Inferior parietal cortex (tissue), 1 donor: ENCODE results near the gene EARS2.
"Not testable (repeated sequence)": the region's sequence is repeated elsewhere in the genome, so short reads cannot be mapped to it uniquely, and the experiment has no call there.

Experiments
- DNase-seq: peaks from one replicate; pipeline ENCODE4 v3.0.0-alpha.2; 2016; ENCODE audit errors: extremely low spot score

The EARS2 gene

GRCh38 chr16:23556881-23557778 lies at the start of gene EARS2, which contains the start of gene UBFD1:
EARS2 (minus strand) TSS chr16:23557350; CDS start chr16:23557343, 7 bp downstream.
UBFD1 (plus strand) TSS chr16:23557727; CDS start chr16:23557743, 16 bp downstream.
- peak; percentile 96 for DNase-seq

- DNase-seq: peak; percentile 11
Observed at GRCh38 chr16:23597003-23597756, 40.0 kb upstream of the EARS2 start.

- peak; percentile 91 for DNase-seq
Observed at GRCh38 chr16:23595951-23596720, 39.0 kb upstream of the EARS2 start, which contains the start of gene NDUFAB1. NDUFAB1 (minus strand) TSS chr16:23596316; CDS start chr16:23596290, 26 bp downstream.

- DNase-seq: no peak
Observed at GRCh38 chr16:23595246-23595950, 38.2 kb upstream of the EARS2 start.

GRCh38 chr16:23594186-23594585 lies 37.0 kb upstream of the EARS2 start:
- no peak for DNase-seq

GRCh38 chr16:23590181-23590580 lies 33.0 kb upstream of the EARS2 start:
- no peak for DNase-seq

- DNase-seq: no peak
Observed at GRCh38 chr16:23587726-23588125, 30.6 kb upstream of the EARS2 start.

- no peak for DNase-seq
Observed at GRCh38 chr16:23584186-23585076, 27.3 kb upstream of the EARS2 start.

GRCh38 chr16:23583271-23583670 lies 26.1 kb upstream of the EARS2 start:
- not testable (repeated sequence) for DNase-seq

GRCh38 chr16:23581764-23582163 lies 24.6 kb upstream of the EARS2 start:
- no peak for DNase-seq

GRCh38 chr16:23580391-23580790 lies 23.2 kb upstream of the EARS2 start:
- no peak for DNase-seq

- DNase-seq: no peak
Observed at GRCh38 chr16:23579371-23579770, 22.2 kb upstream of the EARS2 start.

GRCh38 chr16:23578101-23578830 lies 21.1 kb upstream of the EARS2 start:
- no peak for DNase-seq

- DNase-seq: no peak
Observed at GRCh38 chr16:23577493-23577892, 20.3 kb upstream of the EARS2 start.

GRCh38 chr16:23575834-23576233 lies 18.7 kb upstream of the EARS2 start:
- no peak for DNase-seq

GRCh38 chr16:23573817-23574216 lies 16.7 kb upstream of the EARS2 start:
- DNase-seq: no peak

GRCh38 chr16:23572394-23572793 lies 15.2 kb upstream of the EARS2 start:
- DNase-seq: no peak

GRCh38 chr16:23571895-23572294 lies 14.7 kb upstream of the EARS2 start:
- no peak for DNase-seq

- no peak for DNase-seq
Observed at GRCh38 chr16:23570992-23571632, 14.0 kb upstream of the EARS2 start.
